K562 (cell line): ENCODE measurements around the gene TP63. TPM values are rescaled to one million over a fixed set of nuclear protein-coding genes. Genes with fewer than 3 reads are reported as not detected.

Experiments
- AFF4 ChIP-seq: sonication (generic); formaldehyde crosslinking; IDR thresholded peaks from 2 replicates; pipeline ENCODE4 v1.8.0; 2023; ENCODE audit warnings: mild to moderate bottlenecking, missing genetic modification reagents
- ATF2 ChIP-seq: sonication (generic); formaldehyde crosslinking; IDR thresholded peaks from 2 replicates; pipeline ENCODE4 v1.8.1; 2022; ENCODE audit warnings: missing genetic modification reagents
- HDAC1 ChIP-seq, 2 experiments: fragments of 450-650 bp; IDR thresholded peaks; 2 replicates each; pipeline ENCODE4 v1.6.1; 2016 to 2017; ENCODE audit warnings: inconsistent platforms in 1 of 2, mild to moderate bottlenecking in 1 of 2, moderate library complexity in 1 of 2
- HIVEP1 ChIP-seq: fragments of 250-450 bp; sonication (Bioruptor Pico); IDR thresholded peaks from 2 replicates; pipeline ENCODE4 v1.4.0; 2020; ENCODE audit warnings: mild to moderate bottlenecking
- KDM4B ChIP-seq, 2 experiments: fragments of 450-650 bp in 1 of 2; sonication (generic) in 1 of 2; IDR thresholded peaks; 2 replicates each; pipeline ENCODE4 v1.6.1; 2016 to 2017; ENCODE audit warnings: borderline replicate concordance in 2 of 2, antibody characterized with exemption in 1 of 2, low read depth in 1 of 2, mild to moderate bottlenecking in 1 of 2
- KHSRP ChIP-seq: fragments of 450-650 bp; IDR thresholded peaks from 2 replicates; pipeline ENCODE4 v1.6.1; 2017
- MTA1 ChIP-seq: fragments of 450-650 bp; IDR thresholded peaks from 2 replicates; pipeline ENCODE4 v1.6.1; 2017; ENCODE audit warnings: borderline replicate concordance
- MTA2 ChIP-seq: fragments of 450-650 bp; IDR thresholded peaks from 2 replicates; pipeline ENCODE4 v1.6.1; 2016; ENCODE audit warnings: low read depth
- NFIC ChIP-seq: fragments of 450-650 bp; IDR thresholded peaks from 2 replicates; pipeline ENCODE4 v1.6.1; 2017; ENCODE audit warnings: mild to moderate bottlenecking, inconsistent platforms
- NR2F6 ChIP-seq: fragments of 450-650 bp; formaldehyde crosslinking; IDR thresholded peaks from 2 replicates; pipeline ENCODE4 v1.4.0; 2020; ENCODE audit warnings: mild to moderate bottlenecking
- RBM25 ChIP-seq: fragments of 200-400 bp; formaldehyde crosslinking; IDR thresholded peaks from 2 replicates; pipeline ENCODE4 v1.6.1; 2018; ENCODE audit warnings: low read length, low read depth, moderate library complexity; ENCODE audit not compliant: severe bottlenecking
- SPI1 ChIP-seq: IDR thresholded peaks from 2 replicates; pipeline ENCODE4 v1.6.1; 2011; ENCODE audit warnings: low read depth, low read length, control low read depth, borderline replicate concordance
- XRCC3 ChIP-seq: fragments of 450-650 bp; IDR thresholded peaks from 2 replicates; pipeline ENCODE4 v1.6.1; 2017; ENCODE audit warnings: mild to moderate bottlenecking, moderate library complexity
- ZNF431 ChIP-seq: sonication (generic); formaldehyde crosslinking; IDR thresholded peaks from 2 replicates; pipeline ENCODE4 v1.8.0; 2022; ENCODE audit warnings: mild to moderate bottlenecking, missing genetic modification reagents
- ZNF507 ChIP-seq: conservative IDR thresholded peaks from 2 replicates; pipeline ENCODE4 v1.6.1; 2017; ENCODE audit warnings: missing genetic modification characterization, missing compliant biosample characterization
- polyA plus RNA-seq, 8 experiments: library from polyadenylated mRNA; depleted of rRNA in 4 of 8; stranded (reverse) in 5 of 8; unstranded in 3 of 8; fragments of >200 nt; fragmentation: Nextera tagmentation in 2 of 8; fragmentation: Illumina TruSeq in 1 of 8; extraction: Ambion mirVana in 2 of 8; extraction: Trizol in 1 of 8; gene quantifications; 2 replicates each; pipeline versions ENCODE4 v1.2.1 to v1.2.3, GENCODE V29; 2011 to 2014; ENCODE audit warnings: inconsistent platforms in 1 of 8, missing spikeins in 1 of 8
- total RNA-seq, 7 experiments: library from RNA; depleted of rRNA in 6 of 7; stranded (reverse); fragments of >200 nt in 6 of 7; fragmentation: Illumina TruSeq in 2 of 7; extraction: Trizol in 2 of 7; gene quantifications; 2 replicates each; pipeline versions ENCODE4 v1.2.1 to v1.2.3, GENCODE V29; 2011 to 2021; ENCODE audit warnings: low replicate concordance in 1 of 7

Gene TP63
- total and polyA plus RNA-seq, 9 of the 15 experiments (the other 6 are each of a cell fraction or from before 2014, with no cell fraction given) = 0.32 to 1.4 (median 0.50) TPM

GRCh38 chr3:189820365-189820720 lies 189.2 kb downstream of the TP63 start (continued):
- TF ChIP-seq AFF4 (CRISPR knock-in tag) (no peak), HIVEP1 (CRISPR knock-in tag) (no peak), ZNF507 (tag) (no peak), NFIC (no peak), ZNF431 (CRISPR knock-in tag) (no peak), HDAC1 (IDR thresholded peaks at IDR 0.05) (no peak), NR2F6 (CRISPR knock-in tag) (no peak), KDM4B (IDR thresholded peaks at IDR 0.05; ENCODE audit: borderline replicate concordance in 2 of 2, low read depth in 1 of 2) (no peak), XRCC3 (no peak), SPI1 (no peak), MTA1 (no peak), KHSRP (no peak), ATF2 (no peak), MTA2 (no peak), RBM25 (no peak)
